Mammary epithelial cell (primary cell): ENCODE measurements around the gene GAB2.

Source experiments
- CTCF ChIP-seq, 2 donors: IDR thresholded peaks in 1 of 2; conservative IDR thresholded peaks in 1 of 2; 2 replicates each; pipeline ENCODE4 v1.5.1; 2011 to 2012; ENCODE audit warnings: inconsistent platforms in 2 of 2, low read length in 2 of 2, mild to moderate bottlenecking in 2 of 2, control low read depth in 1 of 2, low read depth in 1 of 2; ENCODE audit not compliant: insufficient read depth in 1 of 2; ENCODE audit errors: extremely low read depth in 1 of 2
- EZH2 ChIP-seq: IDR thresholded peaks from 2 replicates; pipeline ENCODE4 v1.6.1; 2012; ENCODE audit warnings: low read length, inconsistent platforms, borderline replicate concordance

GRCh38 chr11:78325274-78325781 lies 92.3 kb downstream of the GAB2 start:
- TF ChIP-seq CTCF (conservative IDR thresholded peaks at IDR 0.05 in 1 of 2, IDR thresholded peaks at IDR 0.05 in 1 of 2; ENCODE audit: extremely low read depth in 1 of 2, insufficient read depth in 1 of 2, low read depth in 1 of 2, low read length in 2 of 2): no peak
- no peak for TF ChIP-seq EZH2
